ENCODE data around the gene LRIT1. TPM values are rescaled to one million over a fixed set of nuclear protein-coding genes. Genes with fewer than 3 reads are reported as not detected.
A peak's percentile ranks its signal among the peaks of the same experiment; 100 is the strongest.

The LRIT1 gene
- polyA plus RNA-seq, 10 donors, result not detected

GRCh38 chr10:84254552-84255478 is 13.5 kb upstream of the LRIT1 start:
- no peak for DNase-seq

DNA sequence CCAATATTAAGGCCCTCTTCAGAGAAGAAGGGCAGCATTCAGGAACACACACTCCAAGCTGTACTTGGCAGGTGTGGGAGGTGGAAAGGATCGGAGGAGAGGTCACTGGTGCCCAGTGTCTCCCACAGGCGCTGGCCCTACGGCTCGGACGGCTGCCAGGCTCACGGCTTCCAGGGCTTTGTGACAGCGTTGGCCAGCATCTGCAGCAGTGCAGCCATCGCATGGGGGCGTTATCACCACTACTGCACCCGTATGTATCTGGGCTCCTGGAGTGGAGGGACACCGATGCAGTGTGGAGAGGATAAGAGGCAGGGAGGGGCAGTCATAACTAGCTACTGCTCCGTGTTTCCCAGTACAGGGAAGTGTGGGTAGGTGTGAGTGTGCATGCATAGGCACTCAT is 7.4 kb upstream of the LRIT1 start:
- DNase-seq, result no peak

DNA sequence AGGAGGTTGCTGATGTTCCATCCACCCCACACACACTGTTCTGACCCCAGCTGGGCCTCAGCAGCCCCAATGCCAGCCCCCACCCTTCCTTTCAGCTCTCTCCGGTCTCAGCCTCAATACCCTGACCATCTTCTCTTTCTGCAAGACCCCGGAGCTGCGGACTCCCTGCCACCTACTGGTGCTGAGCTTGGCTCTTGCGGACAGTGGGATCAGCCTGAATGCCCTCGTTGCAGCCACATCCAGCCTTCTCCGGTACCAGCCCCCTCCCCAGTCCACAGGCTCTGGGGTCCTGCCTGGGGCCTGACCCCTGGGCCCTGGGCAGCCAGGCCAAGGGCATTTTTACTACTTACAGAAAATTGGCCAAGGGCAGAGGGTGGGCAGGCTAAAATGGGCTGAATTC is 6.2 kb upstream of the LRIT1 start:
- DNase-seq, result no peak

DNA sequence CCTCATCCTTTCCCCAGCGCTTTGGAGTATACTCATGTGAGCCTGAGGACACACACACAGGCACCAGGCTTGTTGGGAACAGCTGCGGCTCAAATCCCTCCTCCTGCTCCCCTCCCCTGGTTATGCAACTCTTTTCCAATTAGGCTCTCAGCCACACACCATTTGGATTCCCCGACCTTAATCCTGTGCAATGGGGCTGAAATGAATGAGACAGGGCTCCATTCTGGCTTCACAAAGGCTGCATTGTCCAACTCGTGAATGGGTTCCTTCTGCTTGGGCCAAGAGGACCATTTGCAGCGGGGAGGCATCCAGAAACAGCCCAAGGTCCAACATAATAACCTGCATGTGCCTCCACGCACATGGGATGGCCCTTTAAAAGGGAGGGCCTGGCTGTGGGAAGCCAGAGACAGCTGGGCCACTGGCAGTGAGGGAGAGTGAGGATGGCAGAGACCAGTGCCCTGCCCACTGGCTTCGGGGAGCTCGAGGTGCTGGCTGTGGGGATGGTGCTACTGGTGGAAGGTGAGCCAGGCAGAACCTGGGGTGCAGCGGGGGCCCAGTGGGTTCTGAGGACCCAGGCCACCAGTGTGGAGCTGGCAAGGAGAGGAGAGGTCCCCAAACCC is 3.4 kb upstream of the LRIT1 start, which contains the start of gene RGR:
Gene RGR (plus strand): TSS at position 403 of the 620 bp plus-strand sequence. CDS start 38 bp downstream, at position 441.
- DNase-seq, result peak; percentile 57 to 80 (median 76)

GRCh38 chr10:84243759-84244158 is 2.4 kb upstream of the LRIT1 start:
- DNase-seq, result no peak

GRCh38 chr10:84238909-84239308 is 2.4 kb downstream of the LRIT1 start:
- no peak for DNase-seq

DNA sequence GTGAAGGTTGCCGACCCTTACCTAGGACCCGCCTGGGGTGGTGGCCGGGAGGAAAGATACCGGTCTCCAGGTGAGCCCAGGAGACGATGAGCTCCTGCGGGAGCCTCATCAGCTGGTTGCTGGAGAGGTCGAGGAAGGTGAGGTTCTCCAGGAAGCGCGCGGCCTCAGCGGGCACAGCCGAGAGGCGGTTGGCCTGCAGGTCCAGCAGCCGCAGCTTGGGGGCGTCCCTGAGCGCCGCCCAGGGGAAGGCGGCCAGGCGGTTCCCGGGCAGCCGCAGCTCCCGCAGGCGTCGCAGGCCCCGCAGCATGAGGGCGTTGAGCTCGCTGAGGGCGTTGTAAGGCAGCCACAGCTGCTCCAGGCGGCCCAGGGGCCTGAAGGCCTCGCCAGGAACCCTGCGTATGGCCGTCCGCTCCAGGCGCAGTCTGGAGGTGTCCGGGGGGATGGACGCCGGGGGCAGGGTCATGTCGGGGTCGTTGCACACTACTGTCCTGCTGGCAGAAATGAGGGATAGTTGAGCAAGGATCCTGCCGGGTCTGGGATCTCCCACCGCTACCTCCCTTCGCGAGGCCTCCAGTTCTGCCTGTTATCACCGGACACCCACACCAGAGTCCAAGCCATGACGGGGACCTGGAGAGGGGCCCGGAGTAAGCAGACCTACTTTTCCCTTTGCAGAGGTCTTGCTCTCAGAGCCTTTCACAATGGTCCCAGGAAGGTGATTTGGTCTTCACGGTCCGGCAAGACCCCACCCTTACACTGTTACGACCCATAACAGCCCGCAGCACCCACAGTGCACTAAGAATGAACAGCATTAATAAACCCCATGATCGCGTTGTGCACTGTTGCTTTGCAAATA is 3.9 kb downstream of the LRIT1 start:
- no peak for DNase-seq

GRCh38 chr10:84236807-84237198 is 4.5 kb downstream of the LRIT1 start:
- no peak for DNase-seq

GRCh38 chr10:84235096-84235495 is 6.2 kb downstream of the LRIT1 start:
- no peak for DNase-seq

GRCh38 chr10:84234479-84234878 is 6.9 kb downstream of the LRIT1 start:
- no peak for DNase-seq

GRCh38 chr10:84233940-84234339 is 7.4 kb downstream of the LRIT1 start:
- no peak for DNase-seq

DNA sequence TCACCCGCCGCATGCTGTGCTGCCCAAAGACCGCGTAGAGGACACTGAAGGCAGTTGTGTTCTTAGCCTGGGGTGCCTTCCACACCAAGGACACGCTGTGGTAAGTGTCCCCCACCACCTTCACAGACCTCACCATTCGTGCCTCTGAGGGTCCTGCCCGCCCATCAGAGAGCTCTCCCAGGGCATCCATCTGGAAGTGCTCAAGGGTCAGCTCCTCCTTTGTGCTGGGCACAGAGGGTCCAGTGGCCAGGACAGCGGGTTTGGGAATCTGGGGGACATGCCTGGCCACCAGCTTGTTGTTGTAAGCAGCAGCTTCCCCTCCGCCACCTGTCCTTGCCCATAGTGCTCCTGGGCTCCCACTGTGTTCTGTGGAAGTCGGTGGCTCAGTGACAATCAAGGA is 9.0 kb downstream of the LRIT1 start:
- DNase-seq, result no peak

DNA sequence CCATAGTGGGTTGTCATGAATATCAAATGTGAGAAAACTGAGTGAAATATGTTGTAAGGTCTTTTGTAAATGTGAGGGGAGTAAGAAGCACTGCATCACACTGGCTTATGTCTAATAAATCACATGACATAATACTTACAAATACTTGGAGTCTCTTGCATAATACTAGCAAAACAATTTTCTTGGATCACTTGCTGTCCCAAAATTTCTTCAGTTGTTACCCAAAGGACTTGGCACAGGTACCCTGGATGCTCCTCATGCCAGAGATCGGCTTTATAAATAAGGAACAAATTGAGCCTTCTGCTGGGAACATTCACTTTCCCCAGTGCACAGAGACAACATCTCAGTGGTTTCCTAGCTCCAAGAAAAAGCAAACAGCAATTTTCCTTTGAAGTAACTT is 11.0 kb downstream of the LRIT1 start:
- DNase-seq, result no peak

DNA sequence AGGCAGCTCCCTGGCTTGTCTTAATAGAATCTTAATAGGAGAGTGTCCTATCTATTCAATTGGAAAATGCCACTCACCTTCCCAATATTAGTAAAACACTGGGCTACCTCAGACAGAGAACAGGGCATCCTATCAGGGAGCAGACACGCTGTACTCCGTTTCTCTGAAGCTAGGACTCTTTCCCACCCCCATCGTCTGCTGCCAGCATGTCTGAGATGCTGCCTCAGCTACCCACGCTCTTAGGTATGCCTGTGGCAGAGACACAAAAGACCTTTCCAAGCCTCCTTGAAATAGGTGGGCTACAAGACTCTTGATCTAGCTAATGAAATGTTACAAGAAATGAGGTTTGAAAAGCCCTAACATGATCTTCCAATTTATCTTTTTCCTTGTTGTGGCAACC is 13.5 kb downstream of the LRIT1 start:
- DNase-seq, result no peak

DNA sequence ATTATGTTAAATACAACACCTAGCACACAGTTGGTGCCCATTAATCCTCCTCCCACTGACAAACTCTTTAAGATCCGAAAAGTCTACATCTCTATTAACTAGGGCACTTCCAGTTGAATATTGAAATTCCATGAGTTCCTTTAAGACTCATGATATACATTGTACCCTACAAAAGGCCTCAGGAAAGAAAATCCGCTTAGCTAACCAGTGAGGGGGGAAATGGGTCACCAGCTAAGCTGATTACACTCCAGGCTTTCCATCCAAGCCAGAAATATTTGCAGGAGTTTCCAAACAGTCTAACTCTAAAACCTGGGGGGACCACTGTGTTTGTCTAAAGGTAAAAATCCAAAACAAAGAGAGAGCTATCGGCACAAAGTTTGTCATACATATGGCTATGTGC is 14.7 kb downstream of the LRIT1 start:
- DNase-seq, result no peak

DNA sequence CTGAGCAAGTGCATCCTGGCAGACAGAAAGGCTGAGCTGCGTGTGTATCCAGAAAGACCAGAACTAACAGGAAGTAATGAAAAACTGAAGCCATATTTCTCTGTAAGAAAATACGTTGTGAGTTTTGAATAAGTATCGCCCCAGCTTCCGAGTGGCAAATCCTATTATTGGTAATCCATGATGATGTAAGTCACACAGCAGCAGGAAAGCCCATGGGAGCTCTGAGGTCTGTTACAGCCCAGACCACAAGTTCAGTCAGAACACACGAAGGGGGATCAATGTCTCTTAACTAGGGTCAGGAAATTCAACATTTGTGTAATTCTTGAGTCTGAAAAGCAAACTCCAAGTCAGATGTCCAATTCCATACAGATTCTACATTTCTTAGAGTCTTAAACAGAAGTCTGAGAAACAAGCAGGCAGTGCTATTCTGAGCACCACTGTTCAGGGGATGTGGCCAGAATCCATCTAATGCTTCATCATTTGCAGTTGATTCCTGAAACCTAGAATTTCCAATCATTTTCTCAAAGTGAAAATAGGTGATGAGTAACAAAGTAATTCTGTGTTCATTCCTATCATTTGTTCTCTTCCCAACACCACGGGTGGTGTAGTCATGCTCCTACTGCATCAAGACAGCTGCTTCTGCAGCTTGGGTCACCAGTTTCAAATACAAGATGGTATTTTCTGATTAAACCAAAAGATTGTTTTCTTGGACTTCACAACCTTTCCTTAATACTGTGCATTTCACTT is 15.7 kb downstream of the LRIT1 start, which contains the start of gene LRIT2:
Gene LRIT2 (minus strand): TSS at position 118 of the 747 bp plus-strand sequence. CDS start 24 bp downstream, at position 94.
- peak in 1 of 3 donors; percentile 43 for DNase-seq

DNA sequence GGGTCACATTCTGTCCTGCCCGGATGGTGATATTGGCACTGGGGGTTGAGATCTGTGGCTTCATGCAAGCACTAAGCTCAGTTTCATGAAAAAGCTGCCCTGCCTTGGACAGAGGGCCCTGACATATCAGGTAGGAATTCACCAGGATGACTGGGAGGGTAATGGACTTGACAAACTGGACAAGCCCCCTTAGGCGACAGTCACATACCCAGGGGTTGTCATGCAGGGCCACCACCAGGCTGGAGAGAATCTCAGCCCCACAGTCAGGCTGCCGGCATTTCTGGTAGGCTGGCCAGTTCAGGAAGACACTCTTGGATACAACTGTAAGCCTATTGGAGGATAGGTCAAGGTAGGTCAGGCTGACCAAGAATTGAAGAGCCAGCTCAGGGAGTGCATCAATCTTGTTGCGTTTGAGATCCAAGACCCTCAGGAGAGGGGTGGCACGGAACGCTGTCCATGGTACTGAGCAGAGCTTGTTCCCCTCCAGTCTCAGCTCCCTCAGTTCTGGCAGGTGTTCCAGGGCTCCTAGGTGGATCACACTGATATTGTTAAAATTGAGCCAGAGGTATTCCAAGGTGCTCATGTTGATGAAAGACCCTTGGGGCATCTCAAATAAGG is 16.8 kb downstream of the LRIT1 start:
- DNase-seq, result peak; percentile 6 to 52 (median 22)

DNA sequence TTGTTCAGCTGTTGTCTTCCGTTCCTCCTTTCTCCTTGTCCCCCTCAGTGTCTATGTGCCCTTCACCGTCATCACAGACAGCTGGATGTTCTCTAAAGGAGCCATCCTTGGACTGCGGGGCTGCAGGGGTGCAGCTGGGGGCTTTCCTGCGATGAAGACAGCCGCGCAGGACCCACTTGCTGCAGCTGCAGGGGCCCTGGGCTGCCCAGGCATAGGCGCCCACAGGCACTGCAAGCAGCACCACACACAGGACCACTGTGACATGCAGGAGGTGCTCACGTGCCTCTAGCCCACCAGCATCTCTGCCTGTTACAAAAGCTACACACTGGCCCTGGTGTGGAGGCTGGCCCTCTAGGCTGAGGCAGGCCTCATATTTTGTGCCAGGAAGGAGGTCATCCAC is 19.4 kb downstream of the LRIT1 start:
- DNase-seq, result no peak

- no peak for DNase-seq
Observed at GRCh38 chr10:84217746-84218145, 23.6 kb downstream of the LRIT1 start.

DNA sequence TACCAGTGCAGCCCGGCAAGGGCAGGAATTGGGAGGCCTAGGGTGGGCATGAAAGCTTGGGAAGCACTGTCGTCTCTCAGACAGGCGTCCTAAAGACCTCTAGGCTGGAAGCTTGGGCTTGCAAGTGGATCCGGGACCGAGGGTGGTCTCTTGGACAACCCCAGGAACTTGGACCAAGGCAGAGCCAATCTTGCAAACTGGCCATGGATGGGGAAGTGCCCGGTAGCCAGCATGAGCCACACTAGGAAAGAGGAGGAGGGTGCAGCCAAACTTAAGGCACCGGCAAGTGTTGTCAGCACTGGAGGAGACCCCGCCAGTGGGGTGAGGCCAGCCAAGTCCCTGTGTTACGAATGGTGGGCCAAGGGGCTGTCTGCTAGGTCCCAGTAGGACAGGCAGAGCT is 24.5 kb downstream of the LRIT1 start:
- DNase-seq, result no peak
